Stimulated activated memory B cell treated with anti-CD40 and anti-IgM and Interleukin-4, amounts not matched to agents 10 μg/mL and 1 μg/mL and 100 μg/mL, for 72 hours (primary cell): ENCODE results near the gene GPRC6A.
"Not testable (repeated sequence)": the region's sequence is repeated elsewhere in the genome, so short reads cannot be mapped to it uniquely, and the experiment has no call there.

ENCODE experiments used
- ATAC-seq: fragments of 150-1000 bp; cut with Tn5 transposase; 2 replicates; pipeline ENCODE4 v1.10.0; 2021
- H3K27ac Mint-ChIP-seq: one replicate; pipeline ENCODE4 v1.8.0; 2022; ENCODE audit warnings: mild to moderate bottlenecking, mixed read lengths
- H3K27me3 Mint-ChIP-seq: one replicate; pipeline ENCODE4 v1.8.0; 2022; ENCODE audit warnings: mixed read lengths
- H3K36me3 Mint-ChIP-seq: one replicate; pipeline ENCODE4 v1.8.0; 2022; ENCODE audit warnings: mixed read lengths
- H3K4me1 Mint-ChIP-seq: one replicate; pipeline ENCODE4 v1.8.0; 2022; ENCODE audit warnings: mixed read lengths
- H3K4me3 Mint-ChIP-seq: one replicate; pipeline ENCODE4 v1.8.0; 2022; ENCODE audit warnings: mild to moderate bottlenecking, moderate library complexity, mixed read lengths
- H3K9me3 Mint-ChIP-seq: one replicate; pipeline ENCODE4 v1.8.0; 2022; ENCODE audit warnings: mixed read lengths

Gene GPRC6A, protein sequence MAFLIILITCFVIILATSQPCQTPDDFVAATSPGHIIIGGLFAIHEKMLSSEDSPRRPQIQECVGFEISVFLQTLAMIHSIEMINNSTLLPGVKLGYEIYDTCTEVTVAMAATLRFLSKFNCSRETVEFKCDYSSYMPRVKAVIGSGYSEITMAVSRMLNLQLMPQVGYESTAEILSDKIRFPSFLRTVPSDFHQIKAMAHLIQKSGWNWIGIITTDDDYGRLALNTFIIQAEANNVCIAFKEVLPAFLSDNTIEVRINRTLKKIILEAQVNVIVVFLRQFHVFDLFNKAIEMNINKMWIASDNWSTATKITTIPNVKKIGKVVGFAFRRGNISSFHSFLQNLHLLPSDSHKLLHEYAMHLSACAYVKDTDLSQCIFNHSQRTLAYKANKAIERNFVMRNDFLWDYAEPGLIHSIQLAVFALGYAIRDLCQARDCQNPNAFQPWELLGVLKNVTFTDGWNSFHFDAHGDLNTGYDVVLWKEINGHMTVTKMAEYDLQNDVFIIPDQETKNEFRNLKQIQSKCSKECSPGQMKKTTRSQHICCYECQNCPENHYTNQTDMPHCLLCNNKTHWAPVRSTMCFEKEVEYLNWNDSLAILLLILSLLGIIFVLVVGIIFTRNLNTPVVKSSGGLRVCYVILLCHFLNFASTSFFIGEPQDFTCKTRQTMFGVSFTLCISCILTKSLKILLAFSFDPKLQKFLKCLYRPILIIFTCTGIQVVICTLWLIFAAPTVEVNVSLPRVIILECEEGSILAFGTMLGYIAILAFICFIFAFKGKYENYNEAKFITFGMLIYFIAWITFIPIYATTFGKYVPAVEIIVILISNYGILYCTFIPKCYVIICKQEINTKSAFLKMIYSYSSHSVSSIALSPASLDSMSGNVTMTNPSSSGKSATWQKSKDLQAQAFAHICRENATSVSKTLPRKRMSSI

DNA sequence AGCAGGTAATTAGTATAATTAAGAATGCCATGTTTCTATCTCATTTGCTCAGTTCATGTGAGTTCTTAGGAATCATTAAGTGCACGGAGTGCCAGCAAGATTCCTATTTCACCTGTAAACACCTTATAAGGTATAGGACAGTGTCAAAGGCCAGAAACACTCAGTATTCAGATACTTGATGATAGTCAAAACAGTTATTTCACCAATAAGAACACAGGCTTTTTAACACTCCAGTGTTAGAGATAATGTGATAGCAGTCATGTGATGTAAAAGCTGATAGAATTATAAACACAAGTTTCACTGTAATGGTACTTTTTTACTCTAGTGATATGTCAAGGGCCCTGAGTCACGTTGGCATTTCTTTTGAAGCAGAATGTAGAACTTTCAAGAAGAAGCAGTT lies at the start of gene GPRC6A:
Gene GPRC6A, minus strand, starts transcription at position 101 of the 400 bp plus-strand sequence. Its CDS starts 70 bp downstream, at position 31.
- Mint-ChIP-seq H3K9me3 (peaks cover 5% of the 10 kb centered on the region), H3K27ac (no peak within 1 kb of the TSS), H3K4me3 (no peak within 1 kb of the TSS), H3K36me3 (no peaks in the 10 kb centered on the region), H3K4me1 (no peaks in the 10 kb centered on the region), H3K27me3 (no peaks in the 10 kb centered on the region)
- no peak for ATAC-seq

DNA sequence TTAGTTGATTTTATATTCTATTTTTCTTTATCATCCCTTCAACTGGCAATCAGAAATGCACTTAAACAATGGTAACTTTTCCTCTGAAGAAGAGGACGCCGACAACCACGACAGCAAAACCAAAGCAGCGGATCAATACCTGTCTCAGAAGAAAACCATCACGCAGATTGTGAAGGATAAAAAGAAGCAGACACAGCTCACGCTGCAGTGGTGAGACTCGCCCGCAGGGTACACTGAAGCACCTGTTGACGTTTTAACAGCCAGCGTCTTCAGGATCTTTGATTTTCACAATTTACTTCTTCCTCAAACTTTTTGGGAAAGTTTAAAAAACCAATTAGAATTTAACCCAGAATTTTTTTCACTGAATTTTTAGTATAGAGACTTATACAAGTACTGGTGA lies 48.9 kb upstream of the GPRC6A start:
- ATAC-seq: no peak
- H3K4me3 Mint-ChIP-seq: no peak overlapping the region

DNA sequence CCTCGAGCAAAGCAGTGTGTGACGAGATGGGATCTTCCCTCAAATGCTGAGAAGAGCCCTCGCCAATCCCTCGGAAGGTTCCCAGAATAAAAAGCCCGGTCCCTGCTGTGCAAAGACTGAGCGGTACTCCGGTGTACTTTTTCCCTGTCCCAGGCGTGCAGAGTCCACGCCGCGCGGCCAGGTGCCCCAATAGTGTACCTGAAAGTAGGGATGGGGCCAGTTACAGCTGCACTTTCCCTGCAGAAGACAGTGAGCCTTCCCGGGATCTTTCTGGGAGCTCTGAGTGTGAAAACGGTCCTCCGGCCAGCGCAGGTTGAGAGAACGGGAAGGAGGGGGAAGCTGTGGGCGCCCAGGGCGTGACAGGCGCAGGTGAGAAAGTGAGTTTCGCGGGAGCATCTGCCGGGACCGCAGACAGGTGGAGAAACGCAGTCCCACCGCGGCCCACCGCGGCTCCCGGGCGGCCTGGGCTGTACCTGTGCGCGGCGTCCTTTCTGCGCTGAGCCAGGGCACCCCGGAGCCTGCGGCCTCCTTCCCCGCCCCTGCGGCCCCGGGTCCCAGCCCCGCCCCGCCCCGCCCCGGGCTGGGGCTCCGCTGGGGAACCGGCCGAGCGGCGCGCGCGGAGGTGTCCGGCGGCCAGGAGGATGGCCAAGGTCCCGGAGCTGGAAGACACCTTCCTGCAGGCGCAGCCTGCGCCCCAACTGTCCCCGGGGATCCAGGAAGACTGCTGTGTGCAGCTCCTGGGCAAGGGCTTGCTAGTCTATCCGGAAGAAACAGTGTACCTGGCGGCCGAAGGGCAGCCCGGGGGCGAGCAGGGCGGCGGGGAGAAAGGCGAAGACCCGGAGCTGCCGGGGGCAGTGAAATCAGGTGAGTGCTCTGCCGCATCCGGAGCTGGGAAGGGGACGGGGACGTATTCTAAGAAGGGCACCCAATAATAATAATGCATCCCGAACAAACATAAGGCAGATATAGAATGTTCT lies 48.0 kb upstream of the GPRC6A start, which contains the start of gene RFX6:
Gene RFX6, plus strand, starts transcription at position 608 of the 977 bp plus-strand sequence. Its CDS starts 34 bp downstream, at position 642.
- peak; percentile 61 for ATAC-seq
- Mint-ChIP-seq H3K4me1 (peaks cover 12% of the 10 kb centered on the region), H3K4me3 (peak within 1 kb of the TSS; percentile 44), H3K27ac (no peak within 1 kb of the TSS), H3K27me3 (peaks cover 31% of the 10 kb centered on the region), H3K36me3 (no peaks in the 10 kb centered on the region), H3K9me3 (peaks cover 3% of the 10 kb centered on the region)

More for the DNA sequence above, 48.9 kb upstream of the GPRC6A start:
- H3K9me3 Mint-ChIP-seq: no peaks in the 10 kb centered on the region
- H3K27me3 Mint-ChIP-seq: peaks cover 31% of the 10 kb centered on the region
- no peak overlapping the region for H3K27ac Mint-ChIP-seq
- H3K36me3 Mint-ChIP-seq: no peaks in the 10 kb centered on the region
- H3K4me1 Mint-ChIP-seq: peaks cover 12% of the 10 kb centered on the region

DNA sequence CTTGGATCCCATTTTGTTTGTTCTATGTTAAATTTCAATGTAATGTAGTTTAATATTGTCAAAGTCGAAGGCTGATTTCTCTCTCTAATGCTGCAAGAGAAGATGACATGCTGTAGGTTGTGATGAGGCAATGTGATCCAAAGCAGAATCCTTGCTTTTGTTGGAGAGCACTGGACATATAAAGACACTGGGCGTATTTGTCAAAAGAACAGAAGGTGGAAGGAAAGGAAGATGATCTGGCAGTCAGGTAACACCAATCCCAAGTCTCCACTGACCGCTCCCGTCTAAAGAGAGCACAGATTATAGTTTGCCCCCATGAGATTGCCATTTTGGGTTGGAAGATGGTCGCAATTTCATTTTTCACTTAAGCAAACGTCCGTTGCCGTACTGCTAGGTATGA lies 47.2 kb upstream of the GPRC6A start:
- Mint-ChIP-seq H3K36me3 (no peaks in the 10 kb centered on the region), H3K4me1 (peaks cover 12% of the 10 kb centered on the region), H3K27me3 (peaks cover 31% of the 10 kb centered on the region), H3K27ac (no peak overlapping the region), H3K4me3 (peak overlapping the region; percentile 21), H3K9me3 (peaks cover 3% of the 10 kb centered on the region)
- ATAC-seq: no peak

DNA sequence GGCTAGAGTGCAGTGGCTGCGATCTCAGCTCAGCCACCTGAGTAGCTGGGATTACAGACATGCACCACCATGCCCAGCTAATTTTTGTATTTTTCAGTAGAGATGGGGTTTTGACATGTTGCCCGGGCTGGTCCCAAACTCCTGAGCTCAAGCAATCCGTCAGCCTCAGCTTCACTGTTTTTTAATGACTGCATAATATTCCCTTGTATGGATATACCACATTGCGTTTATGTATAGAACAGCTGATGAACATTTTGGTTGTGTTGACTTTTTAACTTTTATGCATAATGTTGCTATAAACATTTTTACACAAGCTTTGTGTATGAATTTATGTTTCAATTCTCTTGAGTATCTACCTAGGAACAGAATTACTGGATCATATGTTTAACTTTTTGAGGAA lies 43.9 kb upstream of the GPRC6A start:
- ATAC-seq: no peak
- H3K36me3 Mint-ChIP-seq: no peaks in the 10 kb centered on the region
- peaks cover 6% of the 10 kb centered on the region for H3K9me3 Mint-ChIP-seq
- H3K4me1 Mint-ChIP-seq: peaks cover 12% of the 10 kb centered on the region
- no peak overlapping the region for H3K4me3 Mint-ChIP-seq
- H3K27ac Mint-ChIP-seq: no peak overlapping the region
- H3K27me3 Mint-ChIP-seq: peaks cover 31% of the 10 kb centered on the region

DNA sequence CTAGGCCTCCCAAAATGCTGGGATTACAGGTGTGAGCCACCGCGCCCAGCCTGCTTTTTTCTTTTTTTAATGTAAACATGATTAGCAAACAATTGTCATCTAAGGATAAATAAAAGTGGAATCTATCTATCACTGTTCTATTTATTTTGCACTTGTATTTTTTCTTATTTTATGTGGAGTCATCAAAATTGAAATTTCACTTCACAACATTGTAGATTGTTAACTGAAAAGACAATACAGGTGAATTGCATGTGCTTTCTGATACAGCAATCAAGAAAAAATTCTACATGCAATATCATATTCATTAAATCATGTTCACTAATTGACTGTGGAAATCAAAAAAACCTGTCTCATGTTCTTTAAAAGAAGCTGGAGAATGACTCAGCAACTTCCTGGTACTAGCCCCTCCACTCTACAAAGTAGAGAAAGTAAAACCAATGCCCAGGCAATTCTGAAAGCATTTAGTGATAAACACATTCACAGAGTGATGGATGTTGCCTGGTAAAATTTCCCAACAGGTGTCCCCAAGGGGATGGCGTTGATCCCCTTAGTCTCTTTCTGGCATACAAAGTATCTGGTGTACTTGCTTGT lies 37.5 kb upstream of the GPRC6A start:
- Mint-ChIP-seq H3K9me3 (peaks cover 5% of the 10 kb centered on the region), H3K4me1 (no peaks in the 10 kb centered on the region), H3K36me3 (no peaks in the 10 kb centered on the region), H3K27ac (no peak overlapping the region), H3K27me3 (peaks cover 11% of the 10 kb centered on the region), H3K4me3 (no peak overlapping the region)
- no peak for ATAC-seq

DNA sequence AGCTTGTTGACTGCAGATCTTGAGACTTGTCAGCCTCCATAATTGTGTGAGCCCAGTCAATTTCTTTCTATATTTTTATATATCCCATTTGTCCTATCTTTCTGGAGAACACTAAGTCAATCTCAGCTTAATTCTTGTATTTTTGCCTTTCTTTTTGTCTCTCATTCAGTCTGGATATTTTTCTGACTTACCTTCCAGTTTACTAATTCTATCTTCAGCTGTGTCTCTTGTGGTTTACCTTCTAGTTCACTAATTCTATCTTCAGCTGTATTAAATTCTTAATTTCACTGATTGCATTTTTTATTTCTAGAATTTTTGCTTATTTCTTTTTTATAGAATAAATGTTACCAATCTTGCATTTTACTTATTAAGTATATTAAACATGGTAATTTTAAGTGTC lies 30.4 kb upstream of the GPRC6A start:
- H3K27me3 Mint-ChIP-seq: no peaks in the 10 kb centered on the region
- no peaks in the 10 kb centered on the region for H3K36me3 Mint-ChIP-seq
- H3K9me3 Mint-ChIP-seq: peaks cover 19% of the 10 kb centered on the region
- H3K4me3 Mint-ChIP-seq: no peak overlapping the region
- no peak for ATAC-seq
- no peak overlapping the region for H3K27ac Mint-ChIP-seq
- no peaks in the 10 kb centered on the region for H3K4me1 Mint-ChIP-seq

DNA sequence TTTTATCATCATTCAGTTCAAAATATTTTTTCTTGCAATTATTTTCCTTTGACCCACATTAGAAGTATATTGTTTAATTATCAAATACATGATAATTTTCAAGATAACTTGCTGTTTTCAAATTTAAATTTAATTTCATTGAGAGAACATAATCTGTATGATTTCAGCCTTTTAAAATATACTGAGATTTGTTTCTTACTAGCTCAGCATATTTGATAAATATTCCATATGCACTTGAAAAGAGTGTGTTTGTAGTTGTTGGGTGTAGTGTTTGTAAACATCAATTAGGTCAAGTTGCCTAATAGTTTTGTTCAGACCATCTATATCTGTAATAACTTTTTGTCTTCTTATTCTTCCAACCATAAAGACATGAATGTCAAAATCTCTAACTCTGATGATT lies 29.2 kb upstream of the GPRC6A start:
- Mint-ChIP-seq H3K36me3 (no peaks in the 10 kb centered on the region), H3K27me3 (no peaks in the 10 kb centered on the region), H3K27ac (no peak overlapping the region), H3K9me3 (peaks cover 26% of the 10 kb centered on the region), H3K4me1 (no peaks in the 10 kb centered on the region), H3K4me3 (no peak overlapping the region)
- no peak for ATAC-seq

DNA sequence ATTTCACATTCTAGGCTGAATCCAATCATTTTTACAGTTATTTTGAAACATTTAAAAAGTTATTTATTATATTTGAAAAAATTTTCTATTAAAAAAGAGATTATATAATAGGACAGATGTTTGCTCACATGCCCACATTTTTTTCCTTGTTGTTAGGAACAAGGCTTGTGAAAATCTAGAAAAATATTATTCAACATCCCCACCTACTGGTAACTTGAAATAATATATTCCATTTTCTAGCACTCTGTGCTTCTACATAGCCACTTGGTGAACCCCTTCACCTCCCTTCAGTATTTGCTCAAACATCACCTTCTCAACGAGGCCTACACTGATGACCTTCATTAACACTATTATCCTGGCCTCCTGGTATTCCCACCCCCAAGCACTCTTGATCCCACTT lies 18.3 kb upstream of the GPRC6A start:
- H3K36me3 Mint-ChIP-seq: no peaks in the 10 kb centered on the region
- no peak overlapping the region for H3K4me3 Mint-ChIP-seq
- H3K9me3 Mint-ChIP-seq: no peaks in the 10 kb centered on the region
- H3K27ac Mint-ChIP-seq: no peak overlapping the region
- peaks cover 10% of the 10 kb centered on the region for H3K27me3 Mint-ChIP-seq
- ATAC-seq: no peak
- no peaks in the 10 kb centered on the region for H3K4me1 Mint-ChIP-seq

DNA sequence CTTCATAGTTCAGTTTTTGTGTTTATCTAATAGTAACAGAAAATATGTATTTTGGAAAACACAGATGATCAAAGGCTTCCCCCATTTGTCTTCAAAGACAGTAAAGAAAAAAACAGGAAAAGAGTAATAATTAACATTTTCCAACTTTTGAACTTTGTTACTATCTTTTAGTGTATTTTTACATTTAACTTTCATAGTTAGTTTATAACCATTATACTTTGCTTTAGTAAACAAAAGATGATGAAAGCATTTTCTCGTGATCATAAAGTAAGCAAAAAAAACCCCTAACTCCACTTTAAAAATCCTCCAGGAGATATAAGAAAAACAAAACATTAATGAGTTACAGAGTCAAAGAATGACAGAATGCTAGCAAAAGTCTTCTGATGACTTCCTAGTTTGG lies 13.6 kb upstream of the GPRC6A start:
- ATAC-seq: no peak
- no peaks in the 10 kb centered on the region for H3K4me1 Mint-ChIP-seq

DNA sequence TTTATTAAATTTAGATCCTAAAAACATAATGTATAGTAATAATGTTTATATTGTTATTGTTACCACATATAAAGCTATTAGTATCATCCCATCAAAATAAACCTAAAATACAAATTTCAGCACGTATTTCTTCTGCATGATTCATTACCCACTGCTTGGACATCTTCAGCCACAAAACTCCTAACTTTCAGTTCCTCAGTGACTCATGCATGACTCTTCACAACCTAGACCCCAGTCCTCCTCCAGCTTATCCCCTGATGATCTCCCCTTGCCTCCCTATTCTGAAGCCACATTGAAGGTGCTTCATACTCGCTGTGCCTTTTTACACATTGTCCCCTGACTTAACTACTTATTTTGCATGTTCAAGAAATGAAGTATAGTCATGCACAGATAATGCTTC lies 11.2 kb upstream of the GPRC6A start:
- Mint-ChIP-seq H3K9me3 (no peaks in the 10 kb centered on the region), H3K27ac (no peak overlapping the region), H3K36me3 (no peaks in the 10 kb centered on the region), H3K4me3 (no peak overlapping the region), H3K27me3 (no peaks in the 10 kb centered on the region), H3K4me1 (no peaks in the 10 kb centered on the region)
- ATAC-seq: no peak

More for the DNA sequence above, 13.6 kb upstream of the GPRC6A start:
- Mint-ChIP-seq H3K27ac (no peak overlapping the region), H3K4me3 (no peak overlapping the region), H3K9me3 (no peaks in the 10 kb centered on the region), H3K27me3 (no peaks in the 10 kb centered on the region), H3K36me3 (no peaks in the 10 kb centered on the region)

DNA sequence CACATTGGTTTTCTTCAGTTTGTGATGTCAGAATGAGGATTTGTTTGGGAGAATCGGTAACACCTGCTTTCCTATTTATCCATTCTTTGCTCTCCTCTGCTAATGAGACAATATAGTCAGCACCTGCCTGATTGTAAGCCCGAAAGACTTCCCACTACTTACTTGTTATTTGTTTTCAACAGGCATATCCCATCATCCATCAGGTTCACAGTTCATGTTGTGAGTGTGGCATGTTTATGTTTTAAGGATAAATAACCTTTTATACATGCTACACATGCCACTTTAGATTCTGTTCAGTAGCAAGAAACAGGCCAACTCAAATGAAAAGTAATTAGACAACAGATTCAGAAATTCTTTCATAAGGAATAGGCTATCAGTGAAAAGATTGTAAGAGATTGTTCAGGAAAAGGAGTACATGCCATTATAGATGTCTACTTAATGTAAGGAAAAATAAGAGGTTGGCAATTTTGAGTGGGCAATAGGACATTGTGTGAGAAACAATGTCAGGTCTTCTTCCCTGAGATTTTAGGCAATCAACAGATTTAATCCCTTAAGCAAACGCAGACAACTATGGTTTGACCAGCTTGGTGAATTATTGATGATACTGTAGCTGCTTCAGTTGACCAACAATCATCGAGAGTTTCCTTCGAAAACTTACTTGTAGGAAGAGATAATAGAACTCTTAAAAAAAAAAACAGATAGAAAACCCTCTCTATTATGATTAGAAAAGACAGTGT lies 7.9 kb upstream of the GPRC6A start:
- Mint-ChIP-seq H3K27ac (no peak overlapping the region), H3K4me3 (no peak overlapping the region), H3K36me3 (no peaks in the 10 kb centered on the region), H3K9me3 (peaks cover 3% of the 10 kb centered on the region), H3K27me3 (no peaks in the 10 kb centered on the region), H3K4me1 (no peaks in the 10 kb centered on the region)
- ATAC-seq: no peak

DNA sequence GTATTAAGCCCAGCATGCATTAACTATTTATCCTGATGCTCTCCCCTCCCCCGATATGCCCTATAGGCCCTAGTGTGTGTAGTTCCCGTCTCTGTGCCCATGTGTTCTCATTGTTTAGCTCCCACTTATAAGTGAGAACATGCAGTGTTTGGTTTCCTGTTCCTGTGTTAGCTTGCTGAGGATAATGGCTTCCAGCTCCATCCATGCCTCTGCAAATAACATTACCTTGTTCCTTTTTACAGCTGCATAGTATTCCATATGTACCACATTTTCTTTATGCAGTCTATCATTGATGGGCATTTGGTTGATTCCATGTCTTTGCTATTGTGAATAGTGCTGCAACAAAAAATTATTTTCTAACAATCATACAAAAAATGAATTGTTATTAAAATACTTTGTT lies 5.6 kb upstream of the GPRC6A start:
- not testable (repeated sequence) for ATAC-seq, H3K9me3 Mint-ChIP-seq

More for the DNA sequence above, 5.6 kb upstream of the GPRC6A start:
- H3K36me3 Mint-ChIP-seq, H3K4me1 Mint-ChIP-seq, H3K27ac Mint-ChIP-seq, H3K27me3 Mint-ChIP-seq, H3K4me3 Mint-ChIP-seq: not testable (repeated sequence)
